Vagina (tissue), 2 donors: ENCODE data around the gene ZNF827. TPM values are rescaled to one million over a fixed set of nuclear protein-coding genes. Genes with fewer than 3 reads are reported as not detected.

ENCODE experiments used
- DNase-seq, 2 donors: peaks; one replicate each; pipeline ENCODE4 v3.0.0-alpha.2; 2017; ENCODE audit errors: extremely low spot score in 2 of 2
- H3K27ac ChIP-seq: fragments of 200-600 bp; sonication (generic); one replicate; pipeline ENCODE4 v1.5.1; 2019
- H3K27me3 ChIP-seq: fragments of 200-600 bp; sonication (generic); one replicate; pipeline ENCODE4 v1.5.1; 2019
- H3K36me3 ChIP-seq, 2 donors: fragments of 200-600 bp; sonication (generic); one replicate each; pipeline ENCODE4 v1.5.1; 2017 to 2019
- H3K4me1 ChIP-seq: fragments of 200-600 bp; sonication (generic); one replicate; pipeline ENCODE4 v1.5.1; 2019
- H3K4me3 ChIP-seq, 2 donors: fragments of 200-600 bp; sonication (generic); 1 replicate in 1 of 2; 2 replicates in 1 of 2; pipeline ENCODE4 v1.5.1; 2016 to 2019
- H3K9me3 ChIP-seq: fragments of 200-600 bp; sonication (generic); one replicate; pipeline ENCODE4 v1.5.1; 2019
- CTCF ChIP-seq, 3 experiments: fragments of 450-650 bp in 2 of 3; fragments of 200-600 bp in 1 of 3; sonication (generic) in 1 of 3; IDR thresholded peaks; one replicate each; pipeline ENCODE4 v1.5.1; 2017 to 2019; ENCODE audit warnings: antibody characterized with exemption in 3 of 3, mild to moderate bottlenecking in 2 of 3, moderate library complexity in 2 of 3
- POLR2A ChIP-seq, 2 donors: fragments of 450-650 bp; IDR thresholded peaks; one replicate each; pipeline ENCODE4 v1.6.1; 2017; ENCODE audit warnings: antibody characterized with exemption in 2 of 2, mild to moderate bottlenecking in 2 of 2, moderate library complexity in 2 of 2
- POLR2AphosphoS5 ChIP-seq, 2 donors: sonication (generic); formaldehyde crosslinking; IDR thresholded peaks; one replicate each; pipeline ENCODE4 v1.9.0; 2017; ENCODE audit warnings: antibody characterized with exemption in 2 of 2, mild to moderate bottlenecking in 2 of 2, low read depth in 1 of 2; ENCODE audit not compliant: insufficient read depth in 1 of 2
- intact Hi-C: fragments of 100-400 bp; cut with DNase I; formaldehyde crosslinking; loops from one replicate; pipeline ENCODE4 v1.15.1; 2023
- total RNA-seq: library from RNA; depleted of rRNA; stranded (reverse); fragments of >200 nt; gene quantifications from one replicate; pipeline ENCODE4 v1.2.3, GENCODE V29; 2016

Gene ZNF827
- total RNA-seq, 1 donor from 2014 or later, result 19.2 TPM

GRCh38 chr4:145796346-145796745, 142.3 kb downstream of the ZNF827 start:
- no peak for TF ChIP-seq POLR2A (IDR thresholded peaks at IDR 0.05)
- TF ChIP-seq CTCF (IDR thresholded peaks at IDR 0.05), result no peak
- TF ChIP-seq POLR2AphosphoS5 (IDR thresholded peaks at IDR 0.05; ENCODE audit: insufficient read depth in 1 of 2, low read depth in 1 of 2), result no peak
- Histone ChIP-seq H3K27ac (no peak overlapping the region), H3K36me3 (no peaks in the 10 kb centered on the region), H3K27me3 (no peaks in the 10 kb centered on the region), H3K9me3 (no peaks in the 10 kb centered on the region), H3K4me1 (no peaks in the 10 kb centered on the region), H3K4me3 (no peak overlapping the region)
- no peak for DNase-seq
- intact Hi-C loops, result no loop called here

GRCh38 chr4:145795521-145795920, 143.1 kb downstream of the ZNF827 start:
- TF ChIP-seq CTCF (IDR thresholded peaks at IDR 0.05) (no peak), POLR2A (IDR thresholded peaks at IDR 0.05) (no peak), POLR2AphosphoS5 (IDR thresholded peaks at IDR 0.05; ENCODE audit: insufficient read depth in 1 of 2, low read depth in 1 of 2) (no peak)
- H3K4me1 ChIP-seq, result no peaks in the 10 kb centered on the region
- no peak overlapping the region for H3K4me3 ChIP-seq
- intact Hi-C loops, result no loop called here
- H3K27ac ChIP-seq, result no peak overlapping the region
- no peaks in the 10 kb centered on the region for H3K9me3 ChIP-seq
- no peaks in the 10 kb centered on the region for H3K27me3 ChIP-seq
- H3K36me3 ChIP-seq, result no peaks in the 10 kb centered on the region
- DNase-seq, result no peak

- H3K4me3 ChIP-seq, result no peak overlapping the region
- H3K27ac ChIP-seq, result no peak overlapping the region
- no peaks in the 10 kb centered on the region for H3K9me3 ChIP-seq
- no peaks in the 10 kb centered on the region for H3K36me3 ChIP-seq
- H3K4me1 ChIP-seq, result no peaks in the 10 kb centered on the region
- no peaks in the 10 kb centered on the region for H3K27me3 ChIP-seq
- intact Hi-C loops, result no loop called here
- TF ChIP-seq POLR2AphosphoS5 (IDR thresholded peaks at IDR 0.05; ENCODE audit: insufficient read depth in 1 of 2, low read depth in 1 of 2) (no peak), CTCF (IDR thresholded peaks at IDR 0.05) (no peak), POLR2A (IDR thresholded peaks at IDR 0.05) (no peak)
- no peak for DNase-seq
Observed at GRCh38 chr4:145792429-145792828, 146.2 kb downstream of the ZNF827 start.

GRCh38 chr4:145791988-145792387, 146.6 kb downstream of the ZNF827 start:
- Histone ChIP-seq H3K27me3 (no peaks in the 10 kb centered on the region), H3K4me1 (no peaks in the 10 kb centered on the region), H3K27ac (no peak overlapping the region), H3K9me3 (no peaks in the 10 kb centered on the region), H3K4me3 (no peak overlapping the region), H3K36me3 (no peaks in the 10 kb centered on the region)
- intact Hi-C loops, result no loop called here
- TF ChIP-seq CTCF (IDR thresholded peaks at IDR 0.05), result no peak
- no peak for TF ChIP-seq POLR2A (IDR thresholded peaks at IDR 0.05)
- no peak for TF ChIP-seq POLR2AphosphoS5 (IDR thresholded peaks at IDR 0.05; ENCODE audit: insufficient read depth in 1 of 2, low read depth in 1 of 2)
- no peak for DNase-seq

GRCh38 chr4:145788755-145789154, 149.9 kb downstream of the ZNF827 start:
- no peak overlapping the region for H3K4me3 ChIP-seq
- DNase-seq, result no peak
- no peaks in the 10 kb centered on the region for H3K9me3 ChIP-seq
- H3K36me3 ChIP-seq, result no peaks in the 10 kb centered on the region
- no peaks in the 10 kb centered on the region for H3K4me1 ChIP-seq
- H3K27me3 ChIP-seq, result no peaks in the 10 kb centered on the region
- no peak for TF ChIP-seq POLR2AphosphoS5 (IDR thresholded peaks at IDR 0.05; ENCODE audit: insufficient read depth in 1 of 2, low read depth in 1 of 2)
- TF ChIP-seq CTCF (IDR thresholded peaks at IDR 0.05), result no peak
- TF ChIP-seq POLR2A (IDR thresholded peaks at IDR 0.05), result no peak
- intact Hi-C loops, result no loop called here
- no peak overlapping the region for H3K27ac ChIP-seq
